ENCODE measurements around the gene FLT4.
"Not testable (repeated sequence)": the region's sequence is repeated elsewhere in the genome, so short reads cannot be mapped to it uniquely, and the experiment has no call there.

FLT4 gene

GRCh38 chr5:180670157-180670556 is 20.8 kb upstream of the FLT4 start:
- no peak for DNase-seq

GRCh38 chr5:180669661-180670060 is 20.3 kb upstream of the FLT4 start:
- DNase-seq, result no peak

GRCh38 chr5:180668835-180669596 is 19.6 kb upstream of the FLT4 start:
- DNase-seq, result no peak

GRCh38 chr5:180666812-180667211 is 17.4 kb upstream of the FLT4 start:
- no peak for DNase-seq

GRCh38 chr5:180665682-180666404 is 16.4 kb upstream of the FLT4 start:
- DNase-seq, result no peak

- no peak for DNase-seq
These were observed 9.6 kb upstream of the FLT4 start for GRCh38 chr5:180658774-180659564.

GRCh38 chr5:180655243-180655642 is 5.8 kb upstream of the FLT4 start:
- DNase-seq, result not testable (repeated sequence)

GRCh38 chr5:180652771-180653170 is 3.4 kb upstream of the FLT4 start:
- DNase-seq, result no peak

- DNase-seq, result no peak
These were observed 2.9 kb upstream of the FLT4 start for GRCh38 chr5:180652346-180652745.

GRCh38 chr5:180648658-180649296 is 623 bp downstream of the FLT4 start:
- DNase-seq, result no peak

GRCh38 chr5:180647941-180648500 is 1.4 kb downstream of the FLT4 start:
- no peak for DNase-seq

GRCh38 chr5:180647465-180647864 is 1.9 kb downstream of the FLT4 start:
- no peak for DNase-seq

- no peak for DNase-seq
These were observed 2.5 kb downstream of the FLT4 start for GRCh38 chr5:180646963-180647305.

GRCh38 chr5:180646289-180646962 is 3.0 kb downstream of the FLT4 start:
- no peak for DNase-seq

- DNase-seq, result no peak
These were observed 3.9 kb downstream of the FLT4 start for GRCh38 chr5:180645274-180646204.

GRCh38 chr5:180644825-180645273 is 4.6 kb downstream of the FLT4 start:
- DNase-seq, result no peak

GRCh38 chr5:180644129-180644824 is 5.1 kb downstream of the FLT4 start:
- DNase-seq, result no peak

GRCh38 chr5:180643191-180643851 is 6.1 kb downstream of the FLT4 start:
- no peak for DNase-seq

GRCh38 chr5:180642779-180643178 is 6.6 kb downstream of the FLT4 start:
- no peak for DNase-seq

Measured in effector CD4-positive, alpha-beta T cell (primary cell).